Activated T-cell treated with anti-CD3 and anti-CD28 coated beads, Interleukin-2, amount 50 U/mL, for 4 hours (primary cell): ENCODE data around the gene IPP. TPM values are rescaled to one million over a fixed set of nuclear protein-coding genes. Genes with fewer than 3 reads are reported as not detected.
A peak's percentile ranks its signal among the peaks of the same experiment; 100 is the strongest.
"Not testable (repeated sequence)": the region's sequence is repeated elsewhere in the genome, so short reads cannot be mapped to it uniquely, and the experiment has no call there.

Source experiments
- ATAC-seq, 2 donors: fragments of 200-7000 bp; cut with Tn5 transposase; one replicate each; pipeline ENCODE4 v1.10.0; 2021
- DNase-seq: peaks from one replicate; pipeline ENCODE4 v3.0.0-alpha.2; 2020
- H3K27me3 Mint-ChIP-seq: one replicate; pipeline ENCODE4 v1.8.0; 2021; ENCODE audit warnings: low read depth, mixed read lengths
- H3K36me3 Mint-ChIP-seq: one replicate; pipeline ENCODE4 v1.8.0; 2022; ENCODE audit warnings: mixed read lengths; ENCODE audit not compliant: insufficient read depth
- H3K4me1 Mint-ChIP-seq: one replicate; pipeline ENCODE4 v1.8.0; 2021; ENCODE audit warnings: low read depth, mixed read lengths
- H3K4me3 Mint-ChIP-seq: one replicate; pipeline ENCODE4 v1.8.0; 2021; ENCODE audit warnings: mild to moderate bottlenecking, moderate library complexity, mixed read lengths
- H3K9me3 Mint-ChIP-seq: one replicate; pipeline ENCODE4 v1.8.0; 2021; ENCODE audit warnings: mixed read lengths
- total RNA-seq, 3 donors: library from RNA; stranded (reverse); gene quantifications; one replicate each; pipeline ENCODE4 v1.2.1, GENCODE V29; 2021

IPP gene
- total RNA-seq, 3 donors from 2014 or later, result 11.3 to 11.7 (median 11.6) TPM

DNA sequence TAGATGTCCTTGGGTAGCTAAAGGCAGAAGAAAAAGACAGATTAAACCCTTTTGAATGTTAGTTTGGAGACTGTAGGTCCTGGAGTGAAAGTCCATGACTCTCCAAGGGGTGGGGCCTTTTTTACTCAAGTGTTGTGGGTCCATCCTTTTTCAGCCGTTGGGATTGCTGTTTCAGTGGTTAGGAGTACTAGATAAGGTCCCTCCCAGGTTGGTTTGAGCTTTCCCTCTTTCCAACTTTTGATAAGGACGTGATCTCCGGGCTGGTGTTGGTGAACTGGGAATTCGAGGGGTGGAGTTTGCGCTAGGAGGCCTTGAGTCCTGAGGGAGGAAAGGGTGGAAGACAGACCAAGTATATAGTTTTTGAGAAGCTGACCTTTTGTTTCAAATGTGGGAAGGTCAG lies 5.2 kb upstream of the IPP start:
- H3K9me3 Mint-ChIP-seq, result no peaks in the 10 kb centered on the region
- no peaks in the 10 kb centered on the region for H3K27me3 Mint-ChIP-seq
- peaks cover 9% of the 10 kb centered on the region for H3K4me1 Mint-ChIP-seq
- ATAC-seq (no peak), DNase-seq (no peak)
- H3K36me3 Mint-ChIP-seq, result no peaks in the 10 kb centered on the region
- H3K4me3 Mint-ChIP-seq, result no peak overlapping the region

DNA sequence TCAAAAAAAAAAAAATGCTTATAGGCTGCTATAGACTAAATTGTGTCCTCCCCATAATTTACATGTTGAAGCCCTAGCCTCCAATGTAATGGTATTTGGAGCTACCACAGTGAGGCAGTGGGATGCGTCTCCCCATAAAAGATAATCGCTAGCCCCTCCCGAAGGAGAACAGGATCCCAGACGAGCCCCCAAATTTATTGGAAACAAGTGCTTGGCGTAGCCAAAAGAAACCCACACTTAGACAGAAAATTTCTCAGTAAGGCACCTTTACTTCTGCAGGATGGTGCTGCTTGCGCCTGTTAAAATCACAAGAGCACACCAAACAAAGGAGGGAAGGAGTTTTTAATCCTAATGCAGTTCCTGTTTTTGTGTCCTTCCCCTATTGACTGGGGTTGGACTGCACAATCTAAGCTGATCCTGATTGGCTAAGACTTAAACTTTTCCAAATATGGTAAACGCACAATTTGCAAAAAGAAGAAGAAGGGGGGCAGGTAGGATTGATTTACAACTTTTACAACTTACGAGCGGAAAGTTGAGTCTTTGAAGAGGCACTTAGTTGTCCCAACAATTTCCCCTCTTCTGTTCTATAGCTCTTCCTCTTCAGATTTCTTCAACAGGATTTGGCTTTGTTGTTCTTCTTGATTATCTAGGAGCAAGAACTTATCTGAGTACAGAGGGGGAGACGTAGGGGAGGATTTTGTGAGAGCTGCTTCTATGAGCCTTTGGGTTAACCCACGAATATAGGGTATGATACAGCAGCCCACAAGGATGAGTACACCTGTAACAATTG lies 3.0 kb upstream of the IPP start:
- no peak for ATAC-seq
- DNase-seq, result no peak
- Mint-ChIP-seq H3K4me1 (peaks cover 21% of the 10 kb centered on the region), H3K9me3 (no peaks in the 10 kb centered on the region), H3K27me3 (no peaks in the 10 kb centered on the region), H3K4me3 (no peak overlapping the region), H3K36me3 (no peaks in the 10 kb centered on the region)

DNA sequence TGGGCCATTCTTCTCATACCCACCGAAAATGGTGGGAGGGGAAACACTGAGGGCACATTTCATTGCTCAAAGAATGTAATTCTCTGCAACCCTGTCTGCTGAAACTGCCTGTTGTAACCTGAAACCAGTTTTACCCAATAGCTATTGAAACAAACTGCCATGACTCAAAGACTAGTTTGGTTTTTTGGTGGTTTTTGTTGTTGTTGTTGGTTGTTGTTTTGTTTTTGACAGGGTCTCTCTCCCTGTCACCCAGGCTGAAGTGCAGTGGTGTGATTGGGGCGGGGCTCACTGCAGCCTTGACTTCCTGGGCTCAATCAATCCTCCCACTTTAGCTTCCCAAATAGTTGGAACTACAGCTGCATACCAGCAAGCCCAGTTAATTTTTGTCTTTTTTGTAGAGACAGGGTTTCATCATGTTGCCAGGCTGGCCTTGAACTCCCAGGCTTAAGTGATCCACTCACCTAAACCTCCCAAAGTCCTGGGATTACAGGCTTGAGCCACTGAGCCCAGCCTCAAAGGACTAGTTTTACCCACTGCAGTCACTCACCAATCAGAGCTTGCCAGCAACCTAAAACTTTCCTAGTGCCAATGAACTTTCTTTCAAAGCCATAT lies 2.1 kb upstream of the IPP start:
- DNase-seq (no peak), ATAC-seq (no peak)
- Mint-ChIP-seq H3K4me1 (peaks cover 25% of the 10 kb centered on the region), H3K9me3 (no peaks in the 10 kb centered on the region), H3K4me3 (no peak overlapping the region), H3K36me3 (no peaks in the 10 kb centered on the region), H3K27me3 (no peaks in the 10 kb centered on the region)

GRCh38 chr1:45752014-45752413 lies 1.6 kb upstream of the IPP start:
- H3K4me1 Mint-ChIP-seq, result peaks cover 25% of the 10 kb centered on the region
- no peaks in the 10 kb centered on the region for H3K27me3 Mint-ChIP-seq
- peak overlapping the region; percentile 60 for H3K4me3 Mint-ChIP-seq
- H3K9me3 Mint-ChIP-seq, result no peaks in the 10 kb centered on the region
- DNase-seq (no peak), ATAC-seq (no peak)
- no peaks in the 10 kb centered on the region for H3K36me3 Mint-ChIP-seq

DNA sequence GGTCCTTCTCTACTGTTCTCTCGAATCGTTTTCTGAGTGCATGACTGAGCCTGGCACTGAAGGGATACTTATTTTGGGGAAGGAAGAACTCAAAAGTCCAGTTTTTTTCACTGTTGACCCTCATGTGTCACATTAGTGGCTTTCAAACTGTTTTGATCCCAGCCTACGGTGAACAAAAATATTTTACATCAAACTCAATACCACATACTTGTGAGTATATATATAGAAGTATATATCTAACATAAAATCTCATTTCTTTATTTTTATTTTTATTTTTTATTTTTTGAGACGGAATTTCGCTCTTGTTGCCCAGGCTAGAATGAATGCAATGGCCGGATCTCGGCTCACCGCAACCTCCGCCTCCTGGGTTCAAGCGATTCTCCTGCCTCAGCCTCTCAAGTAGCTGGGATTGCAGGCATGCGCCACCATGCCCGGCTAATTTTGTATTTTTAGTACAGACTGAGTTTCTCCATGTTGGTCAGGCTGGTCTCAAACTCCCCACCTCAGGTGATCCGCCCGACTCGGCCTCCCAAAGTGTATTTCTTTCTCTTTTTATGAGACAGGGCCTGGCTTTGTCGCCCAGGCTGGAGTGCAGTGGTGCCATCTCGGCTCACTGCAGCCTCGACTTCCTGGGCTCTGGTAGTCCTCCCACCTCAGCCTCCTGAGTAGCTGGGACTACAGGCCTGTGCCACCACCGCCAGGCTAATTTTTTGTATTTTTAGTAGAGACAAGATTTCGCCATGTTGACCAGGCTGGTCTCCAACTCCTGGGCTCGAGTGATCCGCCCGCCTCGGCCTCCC lies 786 bp upstream of the IPP start:
- H3K4me3 Mint-ChIP-seq, result peak overlapping the region; percentile 98
- H3K4me1 Mint-ChIP-seq, result peaks cover 25% of the 10 kb centered on the region
- DNase-seq, ATAC-seq, H3K27me3 Mint-ChIP-seq, H3K9me3 Mint-ChIP-seq, H3K36me3 Mint-ChIP-seq: not testable (repeated sequence)

DNA sequence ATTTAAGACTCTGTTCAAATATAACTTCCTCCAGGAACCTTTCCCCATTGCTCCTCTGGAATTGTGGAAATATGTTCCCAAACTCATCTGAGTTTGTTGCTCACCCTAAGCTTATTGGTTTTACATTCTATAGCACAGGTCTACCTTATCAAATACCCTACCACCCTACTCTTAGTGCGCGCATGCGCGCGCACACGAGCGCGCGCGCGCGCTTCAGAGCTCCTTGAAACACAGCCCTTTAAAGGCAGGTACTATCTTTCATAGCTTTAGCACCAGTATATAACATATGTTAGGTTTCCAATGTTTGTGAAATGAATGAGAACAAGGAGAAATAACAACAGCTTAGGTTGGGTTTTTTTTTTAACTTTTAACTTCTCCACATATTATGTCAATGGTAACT lies 3.5 kb downstream of the IPP start:
- Mint-ChIP-seq H3K27me3 (no peaks in the 10 kb centered on the region), H3K4me1 (peaks cover 28% of the 10 kb centered on the region), H3K9me3 (no peaks in the 10 kb centered on the region), H3K36me3 (peaks cover 10% of the 10 kb centered on the region), H3K4me3 (no peak overlapping the region)
- no peak for DNase-seq
- ATAC-seq, result no peak

DNA sequence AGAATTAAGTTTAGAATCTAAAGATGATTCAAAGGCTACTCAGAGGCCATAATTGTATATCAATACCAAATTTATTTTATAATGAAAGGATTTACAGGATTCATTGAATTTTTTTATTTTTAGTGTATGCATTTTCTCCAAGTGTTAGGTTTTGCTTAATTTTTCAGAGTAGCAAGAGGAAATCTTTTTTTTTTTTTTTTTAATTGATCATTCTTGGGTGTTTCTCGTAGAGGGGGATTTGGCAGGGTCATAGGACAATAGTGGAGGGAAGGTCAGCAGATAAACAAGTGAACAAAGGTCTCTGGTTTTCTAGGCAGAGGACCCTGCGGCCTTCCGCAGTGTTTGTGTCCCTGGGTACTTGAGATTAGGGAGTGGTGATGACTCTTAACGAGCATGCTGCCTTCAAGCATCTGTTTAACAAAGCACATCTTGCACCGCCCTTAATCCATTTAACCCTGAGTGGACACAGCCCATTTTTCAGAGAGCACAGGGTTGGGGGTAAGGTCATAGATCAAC lies 10.8 kb downstream of the IPP start:
- Mint-ChIP-seq H3K36me3 (peaks cover 25% of the 10 kb centered on the region), H3K4me1 (peaks cover 19% of the 10 kb centered on the region)
- H3K9me3 Mint-ChIP-seq, ATAC-seq, H3K4me3 Mint-ChIP-seq, DNase-seq, H3K27me3 Mint-ChIP-seq: not testable (repeated sequence)

- Mint-ChIP-seq H3K4me3 (no peak overlapping the region), H3K27me3 (no peaks in the 10 kb centered on the region), H3K36me3 (peaks cover 22% of the 10 kb centered on the region), H3K9me3 (no peaks in the 10 kb centered on the region), H3K4me1 (peaks cover 19% of the 10 kb centered on the region)
- ATAC-seq, result no peak
- DNase-seq, result no peak
These were observed 11.3 kb downstream of the IPP start for GRCh38 chr1:45739137-45739536.

- DNase-seq, result no peak
- Mint-ChIP-seq H3K27me3 (no peaks in the 10 kb centered on the region), H3K4me1 (peaks cover 8% of the 10 kb centered on the region), H3K9me3 (no peaks in the 10 kb centered on the region), H3K4me3 (no peak overlapping the region), H3K36me3 (peaks cover 2% of the 10 kb centered on the region)
- ATAC-seq, result no peak
These were observed 19.6 kb downstream of the IPP start for GRCh38 chr1:45730780-45731319.

- Mint-ChIP-seq H3K36me3 (peaks cover 2% of the 10 kb centered on the region), H3K9me3 (no peaks in the 10 kb centered on the region), H3K4me1 (peaks cover 8% of the 10 kb centered on the region), H3K4me3 (no peak overlapping the region), H3K27me3 (no peaks in the 10 kb centered on the region)
- DNase-seq (no peak), ATAC-seq (no peak)
These were observed 20.2 kb downstream of the IPP start for GRCh38 chr1:45730075-45730779.

- ATAC-seq, H3K4me3 Mint-ChIP-seq, DNase-seq, H3K36me3 Mint-ChIP-seq, H3K4me1 Mint-ChIP-seq, H3K9me3 Mint-ChIP-seq, H3K27me3 Mint-ChIP-seq: not testable (repeated sequence)
These were observed 24.4 kb downstream of the IPP start for GRCh38 chr1:45726007-45726406.

DNA sequence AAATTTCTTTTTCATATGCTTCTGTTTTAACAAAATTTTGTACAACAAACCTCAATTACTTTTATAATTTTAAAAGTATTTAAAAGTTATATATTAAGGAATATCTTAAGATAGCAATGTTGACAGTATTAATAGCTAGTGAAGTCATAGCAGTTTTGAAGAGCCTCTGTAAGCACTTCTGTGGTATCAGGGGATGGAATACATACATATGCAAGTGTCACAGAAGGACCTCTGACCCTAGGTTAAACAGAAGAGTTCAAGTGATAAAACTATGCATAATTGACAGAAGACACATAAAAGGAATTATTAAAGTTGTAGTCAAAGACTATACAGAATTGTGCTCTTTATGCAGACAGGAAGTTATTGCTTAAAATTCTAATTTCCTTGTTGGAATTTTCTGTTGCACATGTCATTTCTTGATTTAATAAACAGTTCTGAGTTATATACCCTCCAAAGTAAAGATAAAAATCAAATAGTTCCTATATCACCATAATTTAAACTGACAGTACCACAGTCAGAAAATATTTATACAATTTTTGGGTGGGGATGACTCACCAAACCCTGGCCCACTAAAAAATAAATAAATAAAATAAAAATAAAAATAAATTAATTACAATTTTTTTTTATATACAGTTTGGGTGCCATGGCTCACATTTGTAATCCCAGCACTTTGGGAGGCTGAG lies 27.1 kb downstream of the IPP start:
- DNase-seq (no peak), ATAC-seq (no peak)
- H3K36me3 Mint-ChIP-seq, result peaks cover 4% of the 10 kb centered on the region
- H3K27me3 Mint-ChIP-seq, result no peaks in the 10 kb centered on the region
- no peaks in the 10 kb centered on the region for H3K9me3 Mint-ChIP-seq
- H3K4me3 Mint-ChIP-seq, result no peak overlapping the region
- no peaks in the 10 kb centered on the region for H3K4me1 Mint-ChIP-seq

GRCh38 chr1:45722809-45723208 lies 27.6 kb downstream of the IPP start:
- ATAC-seq (no peak), DNase-seq (no peak)
- Mint-ChIP-seq H3K36me3 (peaks cover 4% of the 10 kb centered on the region), H3K4me1 (no peaks in the 10 kb centered on the region), H3K4me3 (no peak overlapping the region), H3K9me3 (no peaks in the 10 kb centered on the region), H3K27me3 (no peaks in the 10 kb centered on the region)
